Stomach smooth muscle (tissue), 2 donors: Measurements from ENCODE around the gene EIF4E2.
"Not testable (repeated sequence)": the region's sequence is repeated elsewhere in the genome, so short reads cannot be mapped to it uniquely, and the experiment has no call there.

Source experiments
- H3K27ac ChIP-seq: one replicate; pipeline ENCODE4 v1.7.0; 2013; ENCODE audit warnings: mild to moderate bottlenecking, low read length, inconsistent platforms
- H3K27me3 ChIP-seq, 2 donors: one replicate each; pipeline ENCODE4 v1.7.0; 2013; ENCODE audit warnings: low read length in 2 of 2; ENCODE audit not compliant: insufficient read depth in 2 of 2, control insufficient read depth in 1 of 2
- H3K36me3 ChIP-seq, 2 donors: one replicate each; pipeline ENCODE4 v1.7.0; 2013; ENCODE audit warnings: low read length in 2 of 2; ENCODE audit not compliant: control insufficient read depth in 2 of 2, insufficient read depth in 2 of 2
- H3K4me1 ChIP-seq: one replicate; pipeline ENCODE4 v1.7.0; 2013; ENCODE audit warnings: low read length; ENCODE audit not compliant: control insufficient read depth, insufficient read depth
- H3K4me3 ChIP-seq, 2 donors: one replicate each; pipeline ENCODE4 v1.7.0; 2013; ENCODE audit warnings: low read length in 2 of 2
- H3K9ac ChIP-seq, 2 donors: one replicate each; pipeline ENCODE4 v1.7.0; 2013; ENCODE audit warnings: low read length in 2 of 2, mild to moderate bottlenecking in 1 of 2
- H3K9me3 ChIP-seq, 2 donors: one replicate each; pipeline ENCODE4 v1.7.0; 2013; ENCODE audit warnings: low read length in 2 of 2; ENCODE audit not compliant: control insufficient read depth in 2 of 2
- donor health status: healthy.
- donor health status: Pancreatic carcinoma.

The EIF4E2 gene

DNA sequence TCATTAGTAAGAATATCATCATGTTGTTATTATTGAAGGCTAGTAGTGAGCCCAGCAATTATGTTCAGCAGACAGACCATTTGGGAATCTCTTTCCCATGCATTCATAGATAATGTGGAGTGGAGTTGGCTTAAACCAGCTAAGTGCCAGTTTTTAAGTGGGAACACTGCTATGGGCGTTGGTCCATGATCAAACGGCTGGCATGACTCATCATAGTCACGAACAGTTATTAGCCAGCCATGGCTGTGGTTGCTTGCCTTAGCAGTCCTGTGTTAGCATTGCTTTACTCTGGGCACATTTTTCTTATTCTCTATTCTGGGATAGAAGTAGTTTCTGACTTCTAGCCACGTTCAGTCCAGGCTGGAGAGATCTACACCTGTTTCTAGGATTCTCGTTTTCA, 17.7 kb downstream of the EIF4E2 start:
- H3K4me3 ChIP-seq = no peak overlapping the region
- H3K27ac ChIP-seq = no peak overlapping the region
- H3K27me3 ChIP-seq = no peaks in the 10 kb centered on the region
- no peak overlapping the region for H3K9ac ChIP-seq
- no peaks in the 10 kb centered on the region for H3K9me3 ChIP-seq
- H3K4me1 ChIP-seq = no peaks in the 10 kb centered on the region
- peaks cover 48 to 60% of the 10 kb centered on the region in 2 donors for H3K36me3 ChIP-seq

GRCh38 chr2:232569541-232569940, 19.1 kb downstream of the EIF4E2 start:
- no peaks in the 10 kb centered on the region for H3K4me1 ChIP-seq
- H3K36me3 ChIP-seq = peaks cover 55 to 64% of the 10 kb centered on the region in 2 donors
- H3K9ac ChIP-seq = no peak overlapping the region
- no peak overlapping the region for H3K4me3 ChIP-seq
- H3K27ac ChIP-seq = no peak overlapping the region
- H3K27me3 ChIP-seq = no peaks in the 10 kb centered on the region
- no peaks in the 10 kb centered on the region for H3K9me3 ChIP-seq

DNA sequence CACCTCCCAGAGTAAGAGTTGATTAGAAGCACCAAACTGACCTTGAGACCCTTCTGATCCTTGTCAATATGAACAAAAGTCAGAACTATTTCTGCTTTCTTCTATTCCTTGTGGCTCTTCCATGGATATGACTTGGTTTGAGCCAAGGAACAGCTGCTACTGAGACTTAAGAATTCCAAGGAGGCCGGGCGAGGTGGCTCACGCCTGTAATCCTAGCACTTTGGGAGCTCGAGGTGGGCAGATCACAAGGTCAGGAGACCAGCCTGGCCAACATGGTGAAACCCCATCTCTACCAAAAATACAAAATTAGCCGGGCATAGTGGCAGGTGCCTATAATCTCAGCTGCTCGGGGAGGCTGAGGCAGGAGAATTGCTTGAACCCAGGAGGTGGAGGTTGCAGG, 20.0 kb downstream of the EIF4E2 start:
- not testable (repeated sequence) for H3K4me3 ChIP-seq, H3K27ac ChIP-seq, H3K4me1 ChIP-seq, H3K9me3 ChIP-seq, H3K9ac ChIP-seq, H3K27me3 ChIP-seq
- H3K36me3 ChIP-seq = peaks cover 53 to 65% of the 10 kb centered on the region in 2 donors

DNA sequence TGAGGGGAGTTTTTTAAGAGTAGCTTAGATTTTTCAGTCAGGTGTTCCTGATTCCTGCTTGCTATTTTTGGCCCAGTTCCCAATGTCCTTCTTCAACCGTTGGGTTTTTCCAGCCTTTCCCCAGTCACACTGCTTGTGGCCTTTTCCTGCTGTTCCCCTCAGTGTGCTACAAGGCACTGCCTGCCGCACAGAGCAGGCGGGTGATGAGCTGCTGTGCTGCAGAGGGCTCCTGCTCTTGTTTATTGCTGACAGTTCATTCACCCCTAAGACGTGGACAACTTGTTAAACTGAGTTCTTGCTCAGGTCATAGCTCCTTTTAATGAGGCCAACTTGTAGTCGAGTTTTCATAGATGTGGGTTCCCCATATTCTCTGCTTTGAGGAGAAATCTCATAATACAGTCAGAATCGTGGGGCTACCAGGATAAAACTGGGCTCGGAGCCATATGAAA, 20.6 kb downstream of the EIF4E2 start:
- Histone ChIP-seq H3K27ac (no peak overlapping the region), H3K27me3 (no peaks in the 10 kb centered on the region)

GRCh38 chr2:232573042-232573441, 22.6 kb downstream of the EIF4E2 start:
- Histone ChIP-seq H3K4me1 (no peaks in the 10 kb centered on the region), H3K9me3 (no peaks in the 10 kb centered on the region), H3K9ac (no peak overlapping the region), H3K4me3 (no peak overlapping the region), H3K27ac (no peak overlapping the region), H3K27me3 (no peaks in the 10 kb centered on the region), H3K36me3 (peaks cover 35 to 53% of the 10 kb centered on the region in 2 donors)

More for the DNA sequence above, 20.6 kb downstream of the EIF4E2 start:
- Histone ChIP-seq H3K4me1 (no peaks in the 10 kb centered on the region), H3K4me3 (no peak overlapping the region), H3K9me3 (no peaks in the 10 kb centered on the region), H3K36me3 (peaks cover 53 to 65% of the 10 kb centered on the region in 2 donors), H3K9ac (no peak overlapping the region)

- Histone ChIP-seq H3K27ac (no peak overlapping the region), H3K9me3 (no peaks in the 10 kb centered on the region), H3K4me1 (no peaks in the 10 kb centered on the region), H3K27me3 (no peaks in the 10 kb centered on the region), H3K9ac (no peak overlapping the region), H3K4me3 (no peak overlapping the region), H3K36me3 (peaks cover 29 to 45% of the 10 kb centered on the region in 2 donors)
Observed at GRCh38 chr2:232573771-232574435, 23.4 kb downstream of the EIF4E2 start.

DNA sequence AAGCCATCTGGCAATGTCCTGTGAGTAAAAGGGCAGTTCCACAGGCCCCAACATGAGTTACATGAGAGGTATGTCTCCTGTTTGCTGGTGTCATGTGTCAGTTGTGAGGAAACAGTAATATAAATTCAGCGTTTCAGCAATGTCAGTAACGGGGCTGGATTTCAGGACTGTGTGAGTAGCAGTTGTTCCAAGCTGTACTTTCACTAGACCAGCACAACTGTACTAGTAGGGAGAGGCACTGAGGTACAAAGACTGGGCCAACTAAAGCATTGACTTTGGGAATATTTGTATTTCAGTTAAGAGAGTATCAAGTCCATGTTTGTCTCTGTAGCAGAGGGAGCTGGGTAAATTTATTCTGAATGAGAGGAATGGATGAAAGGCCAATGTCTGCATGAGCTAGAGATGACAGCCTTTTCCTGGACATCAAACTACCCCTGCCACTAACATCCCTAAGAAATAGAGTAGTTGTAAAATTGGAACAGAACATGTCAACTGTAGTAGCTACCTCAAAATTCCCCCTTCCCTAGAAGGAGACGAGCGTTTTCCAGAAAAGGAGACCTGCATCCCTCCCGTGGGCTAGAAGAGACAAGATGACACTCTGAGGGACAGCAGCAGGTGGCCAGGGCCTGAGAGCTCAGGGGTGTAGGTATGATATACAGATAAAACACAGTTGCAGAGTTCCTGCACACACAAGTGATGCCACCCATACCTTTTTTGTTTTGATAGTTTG, 24.4 kb downstream of the EIF4E2 start:
- no peak overlapping the region for H3K9ac ChIP-seq

GRCh38 chr2:232575404-232575746, 24.9 kb downstream of the EIF4E2 start:
- Histone ChIP-seq H3K4me1 (no peaks in the 10 kb centered on the region), H3K9ac (no peak overlapping the region), H3K9me3 (no peaks in the 10 kb centered on the region), H3K27me3 (no peaks in the 10 kb centered on the region), H3K27ac (no peak overlapping the region), H3K36me3 (peaks cover 18 to 38% of the 10 kb centered on the region in 2 donors), H3K4me3 (no peak overlapping the region)

More for the DNA sequence above, 24.4 kb downstream of the EIF4E2 start:
- no peaks in the 10 kb centered on the region for H3K4me1 ChIP-seq
- H3K27me3 ChIP-seq = no peaks in the 10 kb centered on the region
- H3K27ac ChIP-seq = no peak overlapping the region
- no peak overlapping the region for H3K4me3 ChIP-seq
- H3K9me3 ChIP-seq = no peaks in the 10 kb centered on the region
- H3K36me3 ChIP-seq = peaks cover 20 to 40% of the 10 kb centered on the region in 2 donors

DNA sequence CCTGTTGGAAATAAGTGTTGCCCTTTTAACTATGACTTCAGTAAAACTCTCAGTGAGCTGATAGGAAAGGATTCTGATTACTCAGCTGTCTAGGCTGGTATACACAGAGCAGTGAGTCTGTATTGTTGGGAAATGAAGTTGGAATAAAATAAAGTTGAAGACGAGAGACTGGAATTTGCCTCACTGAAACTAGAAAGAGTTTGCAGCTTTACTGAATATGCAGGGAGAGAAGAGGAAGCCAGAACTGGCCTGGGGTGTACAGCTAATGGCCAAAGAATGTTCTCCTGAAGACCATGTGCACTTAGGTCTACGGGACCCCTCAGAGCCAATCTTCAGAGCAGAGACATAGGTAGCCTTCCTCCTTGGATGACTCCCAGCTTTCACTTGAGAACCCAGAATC, 26.5 kb downstream of the EIF4E2 start:
- Histone ChIP-seq H3K27me3 (no peaks in the 10 kb centered on the region), H3K9me3 (no peaks in the 10 kb centered on the region), H3K4me1 (no peaks in the 10 kb centered on the region), H3K36me3 (peaks cover 26 to 44% of the 10 kb centered on the region in 2 donors), H3K27ac (no peak overlapping the region), H3K9ac (no peak overlapping the region), H3K4me3 (no peak overlapping the region)

GRCh38 chr2:232577841-232578240, 27.4 kb downstream of the EIF4E2 start:
- Histone ChIP-seq H3K9me3 (no peaks in the 10 kb centered on the region), H3K9ac (no peak overlapping the region), H3K36me3 (peaks cover 29 to 48% of the 10 kb centered on the region in 2 donors), H3K27me3 (no peaks in the 10 kb centered on the region), H3K4me1 (no peaks in the 10 kb centered on the region), H3K27ac (no peak overlapping the region), H3K4me3 (no peak overlapping the region)

DNA sequence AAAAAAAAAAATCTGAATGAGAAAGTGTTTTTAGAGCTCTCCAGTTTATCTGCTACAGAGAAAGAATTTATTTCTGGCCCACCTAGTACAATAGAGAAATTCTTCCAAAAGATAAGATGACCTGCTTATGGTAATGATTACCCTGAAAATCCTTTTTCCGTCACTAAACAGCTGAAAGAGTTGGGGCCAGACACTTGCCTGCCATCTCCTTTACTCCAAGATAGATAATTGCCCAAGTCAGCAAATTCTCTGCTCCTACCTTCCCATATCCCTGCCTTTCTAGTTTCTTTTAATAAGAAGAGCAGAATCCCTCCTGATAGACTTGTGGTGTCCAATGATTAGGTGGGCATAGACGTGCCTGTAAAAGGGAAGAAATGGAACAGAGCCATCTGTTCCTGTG, 28.1 kb downstream of the EIF4E2 start:
- Histone ChIP-seq H3K4me3 (no peak overlapping the region), H3K9me3 (no peaks in the 10 kb centered on the region), H3K36me3 (peaks cover 33 to 48% of the 10 kb centered on the region in 2 donors), H3K27ac (no peak overlapping the region), H3K4me1 (no peaks in the 10 kb centered on the region), H3K27me3 (no peaks in the 10 kb centered on the region), H3K9ac (no peak overlapping the region)
